Neural cell (in vitro differentiated cells): ENCODE measurements around the gene ANKEF1. TPM values are rescaled to one million over a fixed set of nuclear protein-coding genes. Genes with fewer than 3 reads are reported as not detected.

Source experiments
- H2AFZ ChIP-seq: fragments of 200-600, 300-800 bp; sonication (generic), shearing (Covaris generic); 2 replicates; pipeline ENCODE4 v1.6.0; 2014; ENCODE audit warnings: low read depth, mild to moderate bottlenecking, antibody characterized with exemption, low read length, moderate library complexity
- H3F3A ChIP-seq: fragments of 200-600 bp; shearing (Covaris generic); 2 replicates; pipeline ENCODE4 v1.6.1; 2016; ENCODE audit warnings: mild to moderate bottlenecking, moderate library complexity, mixed read lengths, antibody characterized with exemption, low read length; ENCODE audit not compliant: insufficient read depth, poor library complexity, severe bottlenecking
- H3K27ac ChIP-seq: fragments of 200-600, 300-800 bp; sonication (generic), shearing (Covaris generic); 2 replicates; pipeline ENCODE4 v1.5.1; 2014; ENCODE audit warnings: mild to moderate bottlenecking, low read length, moderate library complexity
- H3K27me3 ChIP-seq: fragments of 300-800, 200-600 bp; sonication (generic), shearing (Covaris generic); 2 replicates; pipeline ENCODE4 v1.6.0; 2014; ENCODE audit warnings: mild to moderate bottlenecking, low read depth, low read length, moderate library complexity; ENCODE audit not compliant: insufficient read depth
- H3K36me3 ChIP-seq: fragments of 300-800, 200-600 bp; sonication (generic), shearing (Covaris generic); 2 replicates; pipeline ENCODE4 v1.5.1; 2014; ENCODE audit warnings: mild to moderate bottlenecking, antibody characterized with exemption, low read length, moderate library complexity; ENCODE audit not compliant: insufficient read depth
- H3K4me2 ChIP-seq: fragments of 300-800, 200-600 bp; sonication (generic), shearing (Covaris generic); 2 replicates; pipeline ENCODE4 v1.6.0; 2014; ENCODE audit warnings: mild to moderate bottlenecking, low read length
- H3K4me3 ChIP-seq: fragments of 300-800, 200-600 bp; sonication (generic), shearing (Covaris generic); 2 replicates; pipeline ENCODE4 v1.5.1; 2014; ENCODE audit warnings: mild to moderate bottlenecking, low read length, moderate library complexity
- H3K79me2 ChIP-seq: fragments of 200-600 bp; shearing (Covaris generic); replicated peaks from 2 replicates; pipeline ENCODE4 v1.6.0; 2014; ENCODE audit warnings: mild to moderate bottlenecking, low read length, moderate library complexity; ENCODE audit not compliant: insufficient read depth
- H3K9ac ChIP-seq: fragments of 300-800, 200-600 bp; sonication (generic), shearing (Covaris generic); 2 replicates; pipeline ENCODE4 v1.6.1; 2016; ENCODE audit warnings: mild to moderate bottlenecking, low read length, mixed read lengths
- H3K9me2 ChIP-seq: fragments of 200-600 bp; shearing (Covaris generic); 2 replicates; pipeline ENCODE4 v1.6.1; 2016; ENCODE audit warnings: mild to moderate bottlenecking, low read length, mixed read lengths; ENCODE audit not compliant: insufficient read depth
- H3K9me3 ChIP-seq: fragments of 200-600, 300-800 bp; sonication (generic), shearing (Covaris generic); 2 replicates; pipeline ENCODE4 v1.6.1; 2016; ENCODE audit warnings: mild to moderate bottlenecking, mixed run types, low read length, moderate library complexity, mixed read lengths
- H4K20me1 ChIP-seq: fragments of 200-600 bp; shearing (Covaris generic); 2 replicates; pipeline ENCODE4 v1.6.1; 2016; ENCODE audit warnings: mild to moderate bottlenecking, mixed run types; ENCODE audit not compliant: insufficient read depth
- EP300 ChIP-seq: fragments of 450-650 bp; conservative IDR thresholded peaks from 2 replicates; pipeline ENCODE4 v1.6.1; 2014; ENCODE audit warnings: antibody characterized with exemption, mild to moderate bottlenecking, moderate library complexity; ENCODE audit not compliant: poor library complexity, severe bottlenecking
- EZH2 ChIP-seq: fragments of 200-600, 300-800 bp; shearing (Covaris generic), sonication (generic); IDR thresholded peaks from 2 replicates; pipeline ENCODE4 v1.6.1; 2014; ENCODE audit warnings: antibody characterized with exemption, low read length, borderline replicate concordance, mild to moderate bottlenecking; ENCODE audit not compliant: insufficient read depth, poor library complexity, severe bottlenecking
- MXI1 ChIP-seq: fragments of 450-650 bp; conservative IDR thresholded peaks from 2 replicates; pipeline ENCODE4 v1.6.1; 2014; ENCODE audit warnings: antibody characterized with exemption, mild to moderate bottlenecking; ENCODE audit not compliant: poor library complexity, severe bottlenecking
- POLR2AphosphoS5 ChIP-seq: IDR thresholded peaks from 2 replicates; pipeline ENCODE4 v1.6.1; 2012
- RAD21 ChIP-seq: fragments of 450-650 bp; conservative IDR thresholded peaks from 2 replicates; pipeline ENCODE4 v1.6.1; 2014; ENCODE audit warnings: antibody characterized with exemption, mild to moderate bottlenecking, moderate library complexity
- SMC3 ChIP-seq: fragments of 450-650 bp; conservative IDR thresholded peaks from 2 replicates; pipeline ENCODE4 v1.6.1; 2014; ENCODE audit warnings: antibody characterized with exemption, mild to moderate bottlenecking, moderate library complexity; ENCODE audit not compliant: poor library complexity
- TAF1 ChIP-seq: IDR thresholded peaks from 2 replicates; pipeline ENCODE4 v1.6.1; 2012; ENCODE audit warnings: low read depth
- polyA plus RNA-seq: library from polyadenylated mRNA; depleted of rRNA; stranded (reverse); fragments of >200 nt; gene quantifications from 2 replicates; pipeline ENCODE4 v1.2.3, GENCODE V29; 2014
- TF ChIP-seq, protein P1 (sequence below): IDR thresholded peaks from 2 replicates; pipeline ENCODE4 v1.6.1; 2012; ENCODE audit warnings: borderline replicate concordance
- TF ChIP-seq, protein P2 (sequence below): fragments of 450-650 bp; IDR thresholded peaks from 2 replicates; pipeline ENCODE4 v1.5.1; 2014; ENCODE audit warnings: antibody characterized with exemption, mild to moderate bottlenecking, moderate library complexity; ENCODE audit not compliant: poor library complexity, severe bottlenecking

Gene ANKEF1
- polyA plus RNA-seq, 1 donor from 2014 or later = 3.5 TPM

DNA sequence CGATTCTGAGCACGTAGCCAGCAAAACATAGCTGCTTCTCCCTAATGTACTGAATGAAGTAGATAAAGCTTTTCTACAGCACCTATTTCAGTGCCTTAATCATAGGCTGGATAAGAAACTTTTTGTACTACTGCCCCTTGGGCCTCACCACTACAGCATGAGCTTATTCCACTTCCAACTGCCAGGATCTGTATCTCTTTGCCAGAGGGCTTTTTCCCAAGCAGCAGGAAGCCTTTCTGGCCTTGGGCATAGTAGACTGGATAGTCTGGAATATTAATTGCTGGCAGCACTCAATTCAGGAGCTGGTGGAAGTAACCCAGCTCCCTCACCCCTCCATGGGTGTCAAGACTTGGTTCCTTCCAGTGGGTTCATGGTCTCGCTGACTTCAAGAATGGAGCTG lies 43.6 kb downstream of the ANKEF1 start:
- Histone ChIP-seq H3K4me3 (no peak overlapping the region), H3K9me2 (no peaks in the 10 kb centered on the region), H2AFZ (no peak overlapping the region), H3K4me2 (no peak overlapping the region), H3K36me3 (no peaks in the 10 kb centered on the region), H3K27me3 (no peaks in the 10 kb centered on the region), H3K79me2 (no peaks in the 10 kb centered on the region), H3K9ac (no peak overlapping the region), H3F3A (no peaks in the 10 kb centered on the region), H3K27ac (no peak overlapping the region), H4K20me1 (no peaks in the 10 kb centered on the region), H3K9me3 (no peaks in the 10 kb centered on the region)
- TF ChIP-seq RAD21 (no peak), EZH2 (no peak), EP300 (no peak), POLR2AphosphoS5 (no peak), SMC3 (no peak), TAF1 (no peak), MXI1 (no peak)
- TF ChIP-seq, protein P1, sequence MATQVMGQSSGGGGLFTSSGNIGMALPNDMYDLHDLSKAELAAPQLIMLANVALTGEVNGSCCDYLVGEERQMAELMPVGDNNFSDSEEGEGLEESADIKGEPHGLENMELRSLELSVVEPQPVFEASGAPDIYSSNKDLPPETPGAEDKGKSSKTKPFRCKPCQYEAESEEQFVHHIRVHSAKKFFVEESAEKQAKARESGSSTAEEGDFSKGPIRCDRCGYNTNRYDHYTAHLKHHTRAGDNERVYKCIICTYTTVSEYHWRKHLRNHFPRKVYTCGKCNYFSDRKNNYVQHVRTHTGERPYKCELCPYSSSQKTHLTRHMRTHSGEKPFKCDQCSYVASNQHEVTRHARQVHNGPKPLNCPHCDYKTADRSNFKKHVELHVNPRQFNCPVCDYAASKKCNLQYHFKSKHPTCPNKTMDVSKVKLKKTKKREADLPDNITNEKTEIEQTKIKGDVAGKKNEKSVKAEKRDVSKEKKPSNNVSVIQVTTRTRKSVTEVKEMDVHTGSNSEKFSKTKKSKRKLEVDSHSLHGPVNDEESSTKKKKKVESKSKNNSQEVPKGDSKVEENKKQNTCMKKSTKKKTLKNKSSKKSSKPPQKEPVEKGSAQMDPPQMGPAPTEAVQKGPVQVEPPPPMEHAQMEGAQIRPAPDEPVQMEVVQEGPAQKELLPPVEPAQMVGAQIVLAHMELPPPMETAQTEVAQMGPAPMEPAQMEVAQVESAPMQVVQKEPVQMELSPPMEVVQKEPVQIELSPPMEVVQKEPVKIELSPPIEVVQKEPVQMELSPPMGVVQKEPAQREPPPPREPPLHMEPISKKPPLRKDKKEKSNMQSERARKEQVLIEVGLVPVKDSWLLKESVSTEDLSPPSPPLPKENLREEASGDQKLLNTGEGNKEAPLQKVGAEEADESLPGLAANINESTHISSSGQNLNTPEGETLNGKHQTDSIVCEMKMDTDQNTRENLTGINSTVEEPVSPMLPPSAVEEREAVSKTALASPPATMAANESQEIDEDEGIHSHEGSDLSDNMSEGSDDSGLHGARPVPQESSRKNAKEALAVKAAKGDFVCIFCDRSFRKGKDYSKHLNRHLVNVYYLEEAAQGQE = no peak
- TF ChIP-seq, protein P2, sequence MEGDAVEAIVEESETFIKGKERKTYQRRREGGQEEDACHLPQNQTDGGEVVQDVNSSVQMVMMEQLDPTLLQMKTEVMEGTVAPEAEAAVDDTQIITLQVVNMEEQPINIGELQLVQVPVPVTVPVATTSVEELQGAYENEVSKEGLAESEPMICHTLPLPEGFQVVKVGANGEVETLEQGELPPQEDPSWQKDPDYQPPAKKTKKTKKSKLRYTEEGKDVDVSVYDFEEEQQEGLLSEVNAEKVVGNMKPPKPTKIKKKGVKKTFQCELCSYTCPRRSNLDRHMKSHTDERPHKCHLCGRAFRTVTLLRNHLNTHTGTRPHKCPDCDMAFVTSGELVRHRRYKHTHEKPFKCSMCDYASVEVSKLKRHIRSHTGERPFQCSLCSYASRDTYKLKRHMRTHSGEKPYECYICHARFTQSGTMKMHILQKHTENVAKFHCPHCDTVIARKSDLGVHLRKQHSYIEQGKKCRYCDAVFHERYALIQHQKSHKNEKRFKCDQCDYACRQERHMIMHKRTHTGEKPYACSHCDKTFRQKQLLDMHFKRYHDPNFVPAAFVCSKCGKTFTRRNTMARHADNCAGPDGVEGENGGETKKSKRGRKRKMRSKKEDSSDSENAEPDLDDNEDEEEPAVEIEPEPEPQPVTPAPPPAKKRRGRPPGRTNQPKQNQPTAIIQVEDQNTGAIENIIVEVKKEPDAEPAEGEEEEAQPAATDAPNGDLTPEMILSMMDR = no peak

DNA sequence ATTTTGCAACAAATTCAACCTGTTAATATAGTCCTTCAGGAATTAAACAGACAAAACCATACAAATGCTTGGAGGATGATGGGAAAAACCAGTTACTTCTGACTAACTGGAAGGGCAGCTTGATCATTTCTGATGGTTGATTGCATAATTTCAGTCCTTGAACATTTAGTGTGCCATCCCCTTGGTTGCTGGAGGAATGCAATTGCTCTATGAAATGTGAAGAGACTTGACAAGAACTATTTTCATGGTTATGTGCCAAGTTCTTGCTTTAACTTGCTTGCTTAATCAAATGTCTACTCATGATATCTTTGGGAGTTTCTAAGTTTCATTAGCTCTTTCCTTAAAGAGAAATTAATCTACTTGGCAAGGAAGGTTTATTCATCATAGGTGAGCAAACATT lies 45.2 kb downstream of the ANKEF1 start:
- no peak overlapping the region for H3K27ac ChIP-seq
- H3K9me2 ChIP-seq = no peaks in the 10 kb centered on the region
- H3F3A ChIP-seq = no peaks in the 10 kb centered on the region
- TF ChIP-seq TAF1 (no peak), SMC3 (no peak)
- no peaks in the 10 kb centered on the region for H3K27me3 ChIP-seq
- H3K4me3 ChIP-seq = no peak overlapping the region
- H3K4me2 ChIP-seq = no peak overlapping the region
- H3K9me3 ChIP-seq = no peaks in the 10 kb centered on the region
- no peak overlapping the region for H3K9ac ChIP-seq
- no peaks in the 10 kb centered on the region for H3K79me2 ChIP-seq
- H3K36me3 ChIP-seq = no peaks in the 10 kb centered on the region
- H4K20me1 ChIP-seq = no peaks in the 10 kb centered on the region
- no peak overlapping the region for H2AFZ ChIP-seq

DNA sequence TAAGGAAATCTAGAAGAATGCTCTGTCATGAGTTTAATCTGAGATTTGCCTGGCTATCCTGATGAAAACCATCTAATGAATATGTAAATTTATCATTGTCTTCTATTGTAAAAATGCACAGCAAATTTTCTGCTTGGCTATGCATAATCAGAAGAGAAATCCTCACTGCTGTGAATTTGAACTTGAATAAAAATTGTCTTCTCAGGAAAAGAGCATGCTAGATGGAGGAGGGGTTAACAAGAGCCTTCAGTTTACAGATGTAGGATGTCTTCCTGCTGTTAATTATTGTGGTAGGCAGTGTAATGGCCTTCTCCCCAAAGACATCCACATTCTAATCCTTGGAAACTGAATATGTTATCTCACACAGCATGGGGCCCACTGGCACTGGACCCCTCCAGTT lies 45.8 kb downstream of the ANKEF1 start:
- H3K36me3 ChIP-seq = no peaks in the 10 kb centered on the region
- no peaks in the 10 kb centered on the region for H4K20me1 ChIP-seq
- no peaks in the 10 kb centered on the region for H3K79me2 ChIP-seq
- no peak overlapping the region for H2AFZ ChIP-seq
- no peaks in the 10 kb centered on the region for H3K27me3 ChIP-seq
- H3K9ac ChIP-seq = no peak overlapping the region
- H3K4me2 ChIP-seq = no peak overlapping the region
- no peak for TF ChIP-seq EZH2
- no peak for TF ChIP-seq TAF1
- no peak for TF ChIP-seq EP300
- TF ChIP-seq SMC3 = no peak
- TF ChIP-seq POLR2AphosphoS5 = no peak
- TF ChIP-seq RAD21 = no peak
- TF ChIP-seq MXI1 = no peak
- TF ChIP-seq, protein P2 = no peak
- TF ChIP-seq, protein P1 = no peak
- H3K9me3 ChIP-seq = no peaks in the 10 kb centered on the region
- H3K9me2 ChIP-seq = no peaks in the 10 kb centered on the region
- no peak overlapping the region for H3K4me3 ChIP-seq
- H3F3A ChIP-seq = no peaks in the 10 kb centered on the region
- no peak overlapping the region for H3K27ac ChIP-seq
